CD14-positive monocyte (primary cell): ENCODE results near the gene ZNF724. TPM values are rescaled to one million over a fixed set of nuclear protein-coding genes. Genes with fewer than 3 reads are reported as not detected.

Experiments used
- DNase-seq, 3 donors: peaks; one replicate each; pipeline ENCODE4 v3.0.0-alpha.2; 2011 to 2022
- H2AFZ ChIP-seq: 2 replicates; pipeline ENCODE4 v1.6.0; 2012; ENCODE audit warnings: mild to moderate bottlenecking, low read depth, low read length, inconsistent platforms; ENCODE audit not compliant: insufficient read depth, poor library complexity, severe bottlenecking
- H3K27ac ChIP-seq, 2 donors: 1 replicate in 1 of 2; 2 replicates in 1 of 2; pipeline ENCODE4 v1.5.1; 2012 to 2013; ENCODE audit warnings: low read length in 2 of 2, control low read depth in 1 of 2, inconsistent platforms in 1 of 2, low read depth in 1 of 2, mild to moderate bottlenecking in 1 of 2
- H3K27me3 ChIP-seq, 2 donors: one replicate each; pipeline versions ENCODE4 v1.6.0 to v1.6.1; 2011 to 2013; ENCODE audit warnings: low read length in 2 of 2; ENCODE audit not compliant: control insufficient read depth in 2 of 2, insufficient read depth in 2 of 2
- H3K36me3 ChIP-seq, 2 donors: replicated peaks in 1 of 2; 1 replicate in 1 of 2; 2 replicates in 1 of 2; pipeline versions ENCODE4 v1.5.1 to v1.6.1; 2012 to 2013; ENCODE audit warnings: low read length in 2 of 2, control low read depth in 1 of 2, inconsistent platforms in 1 of 2, mild to moderate bottlenecking in 1 of 2; ENCODE audit not compliant: insufficient read depth in 2 of 2, control insufficient read depth in 1 of 2
- H3K4me1 ChIP-seq, 2 donors: 1 replicate in 1 of 2; 2 replicates in 1 of 2; pipeline versions ENCODE4 v1.5.1 to v1.6.1; 2012 to 2013; ENCODE audit warnings: low read length in 2 of 2, control low read depth in 1 of 2, inconsistent platforms in 1 of 2, mild to moderate bottlenecking in 1 of 2, moderate library complexity in 1 of 2; ENCODE audit not compliant: insufficient read depth in 2 of 2, control insufficient read depth in 1 of 2
- H3K4me2 ChIP-seq: replicated peaks from 2 replicates; pipeline ENCODE3; 2012; ENCODE audit warnings: low read length, moderate library complexity, mild to moderate bottlenecking; ENCODE audit not compliant: poor library complexity, severe bottlenecking; ENCODE audit errors: extremely low read depth
- H3K4me3 ChIP-seq, 3 experiments: fragments of 200-600 bp in 1 of 3; sonication (generic) in 1 of 3; replicated peaks in 1 of 3; 1 replicate in 2 of 3; 2 replicates in 1 of 3; pipeline ENCODE4 v1.5.1; 2011 to 2013; ENCODE audit warnings: low read length in 3 of 3, mild to moderate bottlenecking in 3 of 3, control low read depth in 2 of 3, low read depth in 2 of 3, inconsistent platforms in 1 of 3, moderate library complexity in 1 of 3
- H3K79me2 ChIP-seq: 2 replicates; pipeline ENCODE4 v1.6.0; 2012; ENCODE audit warnings: mild to moderate bottlenecking, control low read depth, inconsistent platforms, low read length, moderate library complexity; ENCODE audit not compliant: insufficient read depth
- H3K9ac ChIP-seq: 2 replicates; pipeline ENCODE4 v1.6.0; 2017; ENCODE audit warnings: low read length, mild to moderate bottlenecking; ENCODE audit not compliant: insufficient read depth, poor library complexity, severe bottlenecking
- H3K9me3 ChIP-seq, 2 donors: replicated peaks in 1 of 2; 1 replicate in 1 of 2; 2 replicates in 1 of 2; pipeline versions ENCODE4 v1.5.1 to v1.6.1; 2012 to 2013; ENCODE audit warnings: low read length in 2 of 2, control low read depth in 1 of 2; ENCODE audit not compliant: control insufficient read depth in 1 of 2, insufficient read depth in 1 of 2
- H4K20me1 ChIP-seq: 2 replicates; pipeline ENCODE4 v1.6.0; 2012; ENCODE audit warnings: mild to moderate bottlenecking, low read length, control low read depth, moderate library complexity; ENCODE audit not compliant: insufficient read depth
- H3K27ac Mint-ChIP-seq, 7 donors: one replicate each; pipeline ENCODE4 v1.8.0; 2020; ENCODE audit warnings: mild to moderate bottlenecking in 7 of 7, mixed read lengths in 7 of 7, moderate library complexity in 6 of 7, inconsistent platforms in 2 of 7
- H3K27me3 Mint-ChIP-seq, 3 donors: one replicate each; pipeline ENCODE4 v1.8.0; 2021 to 2022; ENCODE audit warnings: low read depth in 3 of 3, mild to moderate bottlenecking in 3 of 3, mixed read lengths in 3 of 3, moderate library complexity in 3 of 3, inconsistent platforms in 1 of 3
- H3K36me3 Mint-ChIP-seq, 2 donors: one replicate each; pipeline ENCODE4 v1.8.0; 2020; ENCODE audit warnings: mixed read lengths in 2 of 2, inconsistent platforms in 1 of 2, mild to moderate bottlenecking in 1 of 2
- H3K4me1 Mint-ChIP-seq: one replicate; pipeline ENCODE4 v1.8.0; 2020; ENCODE audit warnings: mild to moderate bottlenecking, mixed read lengths
- H3K4me3 Mint-ChIP-seq, 2 donors: one replicate each; pipeline ENCODE4 v1.8.0; 2020; ENCODE audit warnings: mild to moderate bottlenecking in 2 of 2, mixed read lengths in 2 of 2, moderate library complexity in 1 of 2
- H3K9me3 Mint-ChIP-seq, 7 donors: one replicate each; pipeline ENCODE4 v1.8.0; 2020 to 2022; ENCODE audit warnings: mixed read lengths in 7 of 7, mild to moderate bottlenecking in 6 of 7, moderate library complexity in 6 of 7, inconsistent platforms in 2 of 7
- CTCF ChIP-seq: fragments of 200-600 bp; IDR thresholded peaks from one replicate; pipeline ENCODE4 v1.8.0; 2022; ENCODE audit warnings: antibody characterized with exemption, mild to moderate bottlenecking
- WGBS: methylation state at CpG from one replicate; pipeline ENCODE4 v1.1.5; 2013; ENCODE audit warnings: missing lambda C conversion rate; ENCODE audit not compliant: insufficient coverage; 5-methylcytosine and 5-hydroxymethylcytosine counted together
- intact Hi-C, 2 donors: fragments of 100-400 bp; cut with micrococcal nuclease; formaldehyde crosslinking; loops; one replicate each; pipeline versions ENCODE4 v1.15.0 to v1.15.1; 2023
- polyA plus RNA-seq, 3 donors: library from polyadenylated mRNA; depleted of rRNA in 1 of 3; unstranded in 2 of 3; stranded (reverse) in 1 of 3; fragments of 300-500 nt in 2 of 3; fragments of >200 nt in 1 of 3; fragmentation: Illumina TruSeq in 2 of 3; gene quantifications; 1 replicate in 2 of 3; 2 replicates in 1 of 3; pipeline ENCODE4 v1.2.3, GENCODE V29; 2012 to 2021

Gene ZNF724
- polyA plus RNA-seq, 3 donors: 0.25 to 0.59 (median 0.40) TPM

DNA sequence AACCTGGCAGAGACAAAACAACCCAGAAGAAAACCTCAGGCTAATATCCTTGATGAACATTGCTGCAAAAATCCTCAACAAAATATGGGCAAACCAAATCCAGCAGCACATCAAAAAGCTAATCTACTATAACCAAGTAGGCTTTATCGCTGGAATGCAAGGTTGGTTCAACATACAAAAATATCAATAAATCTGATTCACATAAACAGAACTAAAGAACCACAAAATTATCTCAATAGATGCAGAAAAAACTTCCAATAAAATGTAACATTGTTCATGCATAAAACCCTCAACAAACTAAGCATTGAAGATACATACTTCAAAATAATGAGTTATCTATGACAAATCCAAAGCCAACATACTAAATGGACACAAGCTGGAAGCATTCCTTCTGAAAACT is 8.8 kb downstream of the ZNF724 start:
- Histone ChIP-seq H3K4me1 (no peaks in the 10 kb centered on the region), H4K20me1 (no peaks in the 10 kb centered on the region), H3K9ac (no peak overlapping the region), H3K4me3 (no peak overlapping the region), H3K27me3 (no peaks in the 10 kb centered on the region), H2AFZ (no peak overlapping the region), H3K79me2 (peaks cover 64% of the 10 kb centered on the region), H3K4me2 (no peak overlapping the region), H3K9me3 (peaks cover 73 to 91% of the 10 kb centered on the region in 2 donors), H3K36me3 (peaks cover 9 to 84% of the 10 kb centered on the region in 2 donors), H3K27ac (no peak overlapping the region)
- H3K4me3 Mint-ChIP-seq: no peak overlapping the region
- intact Hi-C loops: no loop called here
- peaks cover 56 to 78% of the 10 kb centered on the region in 2 donors for H3K36me3 Mint-ChIP-seq
- no peak overlapping the region for H3K27ac Mint-ChIP-seq
- H3K9me3 Mint-ChIP-seq: peaks cover 43 to 90% (median 84%) of the 10 kb centered on the region in 7 donors
- no peak for DNase-seq
- H3K4me1 Mint-ChIP-seq: no peaks in the 10 kb centered on the region
- WGBS: no CpG with 5 or more reads among the region's 1 CpG
- TF ChIP-seq CTCF: no peak
- H3K27me3 Mint-ChIP-seq: no peaks in the 10 kb centered on the region

GRCh38 chr19:23222998-23223652 is 27.1 kb downstream of the ZNF724 start:
- H3K4me3 Mint-ChIP-seq: no peak overlapping the region
- H3K27ac Mint-ChIP-seq: no peak overlapping the region
- peaks cover 59 to 95% of the 10 kb centered on the region in 2 donors for H3K9me3 ChIP-seq

More at GRCh38 chr19:23222998-23223652, 27.1 kb downstream of the ZNF724 start:
- no CpG with 5 or more reads among the region's 3 CpGs for WGBS
- H2AFZ ChIP-seq: no peak overlapping the region
- H3K9ac ChIP-seq: no peak overlapping the region
- no peaks in the 10 kb centered on the region for H4K20me1 ChIP-seq
- Mint-ChIP-seq H3K4me1 (no peaks in the 10 kb centered on the region), H3K9me3 (peaks cover 43 to 82% (median 75%) of the 10 kb centered on the region in 7 donors), H3K36me3 (peaks cover 42 to 55% of the 10 kb centered on the region in 2 donors), H3K27me3 (peaks cover 0 to 1% (median 0%) of the 10 kb centered on the region in 3 donors)
- TF ChIP-seq CTCF: no peak
- H3K4me1 ChIP-seq: no peaks in the 10 kb centered on the region
- H3K36me3 ChIP-seq: peaks cover 16 to 64% of the 10 kb centered on the region in 2 donors
- H3K27me3 ChIP-seq: no peaks in the 10 kb centered on the region
- H3K4me3 ChIP-seq: peak overlapping the region in 1 of 3 experiments; percentile 25
- no peak overlapping the region for H3K4me2 ChIP-seq
- H3K79me2 ChIP-seq: no peaks in the 10 kb centered on the region
- H3K27ac ChIP-seq: no peak overlapping the region
- no peak for DNase-seq
- intact Hi-C loops: no loop called here
